ENCODE data around the gene SPSB3.

The SPSB3 gene

DNA sequence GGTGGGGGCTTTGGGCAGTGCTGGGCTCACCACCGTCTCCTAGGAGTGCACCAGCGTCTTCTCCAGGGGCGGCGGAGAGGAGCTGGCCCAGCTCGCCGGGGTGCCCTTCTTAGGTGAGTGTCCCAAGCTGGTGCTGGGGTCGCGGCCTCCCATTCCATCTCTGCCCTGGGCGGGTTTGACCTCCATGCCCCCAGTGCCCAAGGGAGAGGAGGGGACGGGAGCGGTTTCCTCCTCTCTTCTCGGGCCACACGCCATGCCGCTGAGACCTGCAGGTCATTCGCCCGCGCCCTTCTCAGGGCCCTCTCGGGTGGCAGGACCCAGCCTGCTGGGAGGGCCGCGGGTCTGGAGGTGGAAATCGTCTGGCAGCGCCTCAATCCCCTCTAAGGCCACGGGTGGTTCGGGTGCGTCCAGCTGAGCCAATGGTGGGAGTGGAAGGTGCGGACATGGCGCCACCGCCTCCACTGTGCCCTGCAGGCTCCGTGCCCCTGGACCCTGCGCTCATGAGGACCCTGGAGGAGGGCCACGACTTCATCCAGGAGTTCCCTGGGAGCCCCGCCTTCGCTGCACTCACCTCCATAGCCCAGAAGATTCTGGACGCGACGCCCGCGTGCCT, 5.8 kb upstream of the SPSB3 start:
- DNase-seq: no peak

DNA sequence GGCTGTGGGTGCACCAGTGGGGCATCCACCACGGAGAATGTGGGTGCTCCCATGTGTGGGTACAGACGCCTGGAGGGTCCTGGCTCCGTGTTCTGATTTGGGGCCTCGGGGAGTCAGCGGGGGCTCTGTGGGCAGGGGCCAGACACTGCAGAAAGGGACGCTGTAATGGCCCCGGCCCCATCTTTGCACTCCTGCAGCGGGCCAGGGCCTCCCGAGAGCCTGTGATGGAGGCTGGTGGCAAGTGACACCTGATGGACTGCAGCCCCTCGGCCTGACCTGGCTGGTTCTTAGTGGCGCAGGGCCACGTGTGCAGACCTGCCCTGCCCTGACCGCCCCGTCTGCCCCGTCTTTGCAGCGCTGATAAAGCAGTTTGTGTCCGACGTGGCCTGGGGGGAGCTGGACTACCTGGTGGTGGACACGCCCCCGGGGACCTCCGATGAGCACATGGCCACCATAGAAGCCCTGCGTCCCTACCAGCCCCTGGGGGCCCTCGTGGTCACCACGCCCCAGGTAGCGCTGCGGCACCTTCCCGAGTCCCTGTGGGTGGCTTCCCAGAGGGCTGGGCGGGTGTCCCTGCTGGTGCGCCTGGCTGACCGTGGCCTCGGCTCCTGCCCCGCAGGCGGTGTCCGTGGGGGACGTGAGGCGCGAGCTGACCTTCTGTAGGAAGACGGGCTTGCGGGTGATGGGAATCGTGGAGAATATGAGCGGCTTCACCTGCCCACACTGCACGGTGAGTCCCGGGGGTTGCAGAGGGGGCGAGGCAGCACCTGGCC, 5.1 kb upstream of the SPSB3 start:
- no peak for DNase-seq

DNA sequence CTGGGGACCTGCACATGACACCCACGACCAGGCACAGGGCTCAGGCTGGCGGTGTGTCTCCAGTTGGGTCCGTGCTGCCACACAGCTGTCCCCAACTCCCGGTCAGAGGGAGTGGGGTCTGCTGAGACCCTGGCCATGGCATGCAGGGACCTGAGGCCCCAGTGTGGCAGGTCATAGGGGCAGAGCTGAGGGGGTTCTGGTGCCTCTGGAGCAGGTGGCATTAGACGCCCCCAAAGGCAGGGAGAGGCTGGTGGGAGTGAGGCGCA, 4.6 kb upstream of the SPSB3 start:
- no peak for DNase-seq

- no peak for DNase-seq
Observed at GRCh38 chr16:1786242-1787055, 4.1 kb upstream of the SPSB3 start.

DNA sequence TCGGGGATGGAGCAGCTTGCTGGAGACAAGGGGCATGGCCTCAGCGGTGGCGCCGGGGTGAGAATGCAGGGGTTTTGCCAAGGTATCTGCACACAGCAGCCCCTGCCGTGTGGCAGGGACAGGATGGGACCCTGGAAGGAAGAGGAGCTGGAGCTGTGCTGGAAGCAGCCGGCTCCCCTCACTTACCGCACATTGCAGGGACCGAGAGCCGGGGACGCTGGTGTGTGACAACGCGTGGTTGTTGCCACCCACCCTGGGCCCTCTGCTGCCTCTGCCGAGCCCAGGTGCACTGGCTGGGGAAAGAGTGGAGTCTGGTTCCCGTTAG, 3.4 kb upstream of the SPSB3 start:
- DNase-seq: no peak

DNA sequence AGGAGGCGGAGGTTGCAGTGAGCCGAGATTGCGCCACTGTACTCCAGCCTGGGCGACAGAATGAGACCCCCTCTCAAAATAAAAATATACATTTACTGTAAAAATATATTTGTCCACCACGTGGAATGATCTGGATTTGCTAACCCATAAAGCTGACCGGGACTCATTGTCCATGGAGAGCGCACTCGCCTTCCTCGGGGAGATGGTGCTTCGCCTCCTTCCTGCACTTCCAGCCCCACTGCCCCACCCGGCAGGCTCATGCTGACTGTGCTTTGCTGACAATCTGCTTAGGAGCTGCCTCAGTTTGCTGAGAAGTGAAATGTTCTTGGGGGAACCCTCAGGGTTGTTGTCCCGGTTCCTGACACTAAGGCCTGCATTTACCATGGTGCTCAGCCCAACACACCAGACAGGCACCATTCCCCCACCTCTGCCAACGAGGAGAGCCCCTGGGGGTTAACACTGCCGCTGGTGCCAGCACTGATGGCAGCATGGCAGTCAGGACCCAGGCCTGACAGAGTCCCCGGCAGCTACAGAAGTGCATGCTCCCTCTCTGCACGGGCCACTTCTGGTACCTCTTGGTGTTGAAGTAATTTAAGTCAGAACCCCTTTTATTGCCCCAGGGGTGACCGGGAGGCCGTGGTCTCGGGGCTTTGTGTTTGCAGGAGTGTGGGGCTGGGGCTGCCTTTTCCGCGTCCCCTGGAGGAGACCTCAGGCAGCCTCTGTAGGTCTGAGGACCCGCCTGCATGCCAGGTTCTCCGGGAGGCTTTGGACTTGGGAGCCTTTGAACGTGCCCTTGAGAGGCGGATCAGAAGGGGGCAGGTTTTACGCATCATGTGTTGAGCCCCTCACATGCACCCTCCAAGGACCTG, 2.8 kb upstream of the SPSB3 start:
- no peak for DNase-seq

DNA sequence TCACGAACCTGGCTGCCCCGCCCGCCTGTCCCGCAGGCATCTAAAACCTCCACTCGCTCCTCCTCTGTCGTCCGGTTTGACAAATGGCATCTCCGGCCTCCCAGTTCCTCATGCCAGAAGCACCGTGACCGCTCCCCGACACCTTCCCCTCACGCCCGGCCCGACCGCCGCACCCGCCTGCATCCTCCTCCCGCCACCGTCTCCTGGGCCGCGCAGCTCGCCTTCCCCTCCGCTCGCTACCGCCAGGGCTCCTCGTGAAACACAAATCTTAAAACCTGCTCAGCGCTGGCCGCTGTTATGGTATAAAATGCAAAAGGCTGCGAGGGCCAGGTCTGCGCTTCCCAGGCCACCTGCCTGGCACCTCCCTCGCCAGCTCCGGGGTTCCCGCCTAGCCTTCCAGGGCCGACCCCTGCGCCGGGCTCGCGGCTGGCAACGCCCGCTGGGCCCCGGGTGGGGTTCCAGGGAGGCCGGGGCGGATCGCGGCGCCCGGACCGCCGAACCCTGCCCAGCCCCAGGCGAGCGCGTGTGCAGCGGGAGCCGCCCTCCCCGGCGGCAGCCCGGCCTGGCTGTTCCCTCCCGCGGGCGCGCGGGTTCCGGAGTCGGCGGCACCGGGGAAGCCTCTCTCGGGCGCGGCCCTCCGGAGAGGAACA, 488 bp downstream of the SPSB3 start:
- no peak for DNase-seq

DNA sequence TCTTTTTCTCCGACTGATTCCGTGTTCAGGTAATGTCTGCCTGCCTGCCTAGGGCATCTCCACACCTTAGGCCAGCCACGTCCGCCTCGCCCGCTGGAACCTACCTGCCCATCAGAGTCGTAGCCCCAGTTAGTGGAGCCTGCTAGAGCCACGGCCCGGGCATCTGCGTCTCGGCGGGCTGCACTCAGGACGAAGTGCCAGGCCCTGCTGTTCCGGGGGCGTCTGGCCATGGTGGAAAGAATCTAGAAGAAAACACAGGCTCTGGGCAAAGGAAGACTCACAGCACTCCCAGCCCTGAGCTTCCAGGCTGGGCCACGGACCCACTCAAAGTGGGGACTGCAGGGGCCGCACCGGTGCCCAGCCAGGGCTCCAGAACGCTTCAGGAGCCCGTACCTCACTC, 1.1 kb downstream of the SPSB3 start:
- DNase-seq: no peak

DNA sequence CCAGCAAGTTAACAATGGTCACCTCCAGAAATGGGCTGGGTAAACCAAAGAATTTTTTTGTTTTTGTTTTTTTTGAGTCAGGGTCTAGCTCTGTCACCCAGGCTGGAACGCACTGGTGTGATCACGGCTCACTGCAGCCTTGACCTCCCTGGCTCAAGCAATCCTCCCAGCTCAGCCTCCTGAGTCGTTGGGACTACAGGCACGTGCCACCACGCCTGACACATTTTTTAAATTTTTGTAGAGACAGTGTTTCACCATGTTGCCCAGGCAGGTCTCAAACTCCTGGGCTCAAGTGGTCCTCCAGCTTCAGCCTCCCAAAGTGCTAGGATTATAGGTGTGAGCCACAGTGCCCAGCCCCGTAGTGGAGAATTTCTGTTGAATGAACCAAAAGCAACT, 1.7 kb downstream of the SPSB3 start:
- DNase-seq: no peak

GRCh38 chr16:1779741-1780676, 2.4 kb downstream of the SPSB3 start:
- no peak for DNase-seq

DNA sequence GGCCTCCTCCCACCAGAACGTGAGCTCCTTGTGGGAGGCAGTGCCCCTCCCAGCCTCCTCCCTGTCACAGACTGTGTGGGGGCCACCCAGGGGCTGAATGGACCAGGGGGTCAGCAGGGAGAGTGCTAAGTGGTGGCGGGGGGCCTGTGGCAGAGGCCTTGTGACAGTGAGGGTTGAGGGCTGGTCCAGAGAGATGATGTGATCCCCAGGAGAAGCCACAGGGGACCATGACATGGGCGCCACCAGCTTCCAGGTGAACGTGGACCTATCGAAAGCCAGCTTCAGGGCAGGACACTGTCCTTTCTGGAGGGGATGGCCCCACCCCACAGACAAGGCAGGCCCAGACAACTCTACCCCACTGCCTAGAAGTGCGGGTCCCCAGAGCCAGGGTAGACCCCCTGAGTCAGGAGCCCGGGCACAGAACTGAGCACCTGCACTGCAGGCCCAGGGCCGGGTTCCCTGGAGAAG, 3.1 kb downstream of the SPSB3 start:
- DNase-seq: no peak

GRCh38 chr16:1778200-1779179, 3.9 kb downstream of the SPSB3 start:
- DNase-seq: no peak

- no peak for DNase-seq
Observed at GRCh38 chr16:1777375-1778199, 4.8 kb downstream of the SPSB3 start.

DNA sequence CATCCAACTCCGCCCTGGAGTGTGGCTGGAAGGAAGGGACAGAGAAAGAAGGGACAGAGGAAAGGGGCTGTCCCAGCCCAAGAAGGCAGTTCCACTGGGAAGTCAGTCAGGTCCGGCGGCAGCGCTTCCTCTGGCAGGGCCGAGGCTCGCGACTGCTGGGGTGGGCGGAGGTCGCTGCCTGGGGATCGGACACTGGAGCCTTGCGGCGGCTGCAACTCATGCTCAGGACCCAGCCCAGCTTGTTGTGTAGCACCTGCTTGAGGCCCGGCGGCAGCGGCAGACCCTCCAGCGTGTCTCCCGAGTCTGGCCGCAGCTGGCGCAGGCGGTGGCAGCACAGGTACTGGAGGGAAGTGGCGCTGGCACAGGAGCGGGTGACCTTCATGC, 5.4 kb downstream of the SPSB3 start:
- no peak for DNase-seq

- no peak for DNase-seq
Observed at GRCh38 chr16:1776672-1776955, 5.8 kb downstream of the SPSB3 start.

GRCh38 chr16:1775846-1776671, 6.3 kb downstream of the SPSB3 start:
- no peak for DNase-seq

GRCh38 chr16:1775006-1775845, 7.1 kb downstream of the SPSB3 start:
- DNase-seq: no peak

DNA sequence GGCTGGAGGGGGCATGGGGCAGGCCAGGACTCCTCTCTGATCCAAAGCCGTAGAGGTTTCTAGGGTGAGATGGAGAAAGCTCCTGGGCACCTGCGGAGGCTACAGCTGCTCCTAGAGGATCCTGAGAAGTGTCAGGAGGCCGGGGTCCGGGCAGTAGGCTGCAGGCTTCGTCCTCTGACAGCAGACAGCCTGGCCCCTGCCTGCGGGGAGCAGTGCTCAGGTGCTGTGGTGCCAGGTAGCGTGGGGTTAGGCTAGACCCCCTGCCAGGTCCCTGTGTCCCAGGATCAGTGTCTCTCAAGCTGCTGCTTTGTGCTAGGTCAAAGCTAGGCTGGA, 8.0 kb downstream of the SPSB3 start:
- DNase-seq: no peak

All from DMS153 (cell line).